Superior temporal gyrus (tissue), 1 donor: ENCODE data around the gene DPP7.

Source experiments
- DNase-seq: peaks from one replicate; pipeline ENCODE4 v3.0.0-alpha.2; 2016; ENCODE audit errors: extremely low spot score

The DPP7 gene

GRCh38 chr9:137088121-137088520, 26.4 kb downstream of the DPP7 start:
- DNase-seq, result no peak

DNA sequence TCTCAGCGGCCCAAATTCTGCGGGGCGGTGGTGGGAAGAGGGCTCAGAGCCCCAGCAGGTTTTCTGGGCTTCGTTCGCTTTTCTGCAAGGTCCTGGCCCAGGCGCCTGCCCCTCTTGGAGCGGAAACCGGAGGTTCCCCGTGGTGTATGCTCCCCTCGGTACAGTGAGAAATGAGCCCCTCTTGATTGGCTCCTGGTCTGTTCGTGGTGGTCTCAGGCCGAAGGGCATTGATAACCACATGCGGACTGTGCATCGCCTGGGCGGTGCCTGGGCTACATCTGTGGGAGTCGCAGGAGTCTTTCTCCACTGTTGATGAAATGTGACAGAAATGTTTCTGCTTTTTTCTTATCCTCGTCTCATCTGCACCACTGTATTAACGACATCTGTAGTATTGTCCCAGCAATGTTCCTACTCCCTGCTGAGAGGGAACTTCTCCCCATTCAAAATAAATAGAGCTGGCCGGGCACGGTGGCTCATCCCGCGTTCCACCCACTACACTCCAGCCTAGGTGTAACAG, 27.1 kb downstream of the DPP7 start:
- DNase-seq, result no peak

GRCh38 chr9:137086531-137087408, 27.8 kb downstream of the DPP7 start, which contains the start of gene MAN1B1:
Gene MAN1B1 (plus strand): TSS chr9:137086985. CDS start chr9:137087000, 15 bp downstream.
- DNase-seq, result peak; percentile 97

- no peak for DNase-seq
Measured at GRCh38 chr9:137085920-137086530, 28.5 kb downstream of the DPP7 start.

- DNase-seq, result no peak
Measured at GRCh38 chr9:137084526-137084925, 30.0 kb downstream of the DPP7 start.

GRCh38 chr9:137083394-137084004, 31.0 kb downstream of the DPP7 start:
- DNase-seq, result peak; percentile 42

DNA sequence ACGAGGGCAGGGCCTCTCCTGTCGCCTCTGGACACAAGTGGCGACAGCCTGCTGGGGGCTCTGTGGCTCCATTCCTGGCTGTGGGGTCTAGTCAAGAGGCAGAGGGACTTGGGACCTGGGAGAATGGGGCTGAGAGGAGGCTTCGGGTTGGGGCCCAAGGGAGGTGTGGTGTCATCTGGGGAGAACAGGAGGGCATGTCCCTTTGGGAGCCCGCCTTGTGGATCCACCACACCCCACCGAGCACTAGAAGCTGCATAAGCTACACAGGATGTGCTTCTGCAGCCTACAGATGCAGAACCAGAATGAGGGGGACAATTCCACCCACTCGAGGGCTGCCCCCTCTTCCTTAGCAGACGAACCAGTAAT, 31.6 kb downstream of the DPP7 start:
- no peak for DNase-seq

GRCh38 chr9:137082222-137082924, 32.2 kb downstream of the DPP7 start:
- no peak for DNase-seq

- DNase-seq, result no peak
Measured at GRCh38 chr9:137080260-137081122, 34.0 kb downstream of the DPP7 start.

GRCh38 chr9:137079401-137079787, 35.1 kb downstream of the DPP7 start:
- no peak for DNase-seq

- no peak for DNase-seq
Measured at GRCh38 chr9:137078701-137079400, 35.7 kb downstream of the DPP7 start.

DNA sequence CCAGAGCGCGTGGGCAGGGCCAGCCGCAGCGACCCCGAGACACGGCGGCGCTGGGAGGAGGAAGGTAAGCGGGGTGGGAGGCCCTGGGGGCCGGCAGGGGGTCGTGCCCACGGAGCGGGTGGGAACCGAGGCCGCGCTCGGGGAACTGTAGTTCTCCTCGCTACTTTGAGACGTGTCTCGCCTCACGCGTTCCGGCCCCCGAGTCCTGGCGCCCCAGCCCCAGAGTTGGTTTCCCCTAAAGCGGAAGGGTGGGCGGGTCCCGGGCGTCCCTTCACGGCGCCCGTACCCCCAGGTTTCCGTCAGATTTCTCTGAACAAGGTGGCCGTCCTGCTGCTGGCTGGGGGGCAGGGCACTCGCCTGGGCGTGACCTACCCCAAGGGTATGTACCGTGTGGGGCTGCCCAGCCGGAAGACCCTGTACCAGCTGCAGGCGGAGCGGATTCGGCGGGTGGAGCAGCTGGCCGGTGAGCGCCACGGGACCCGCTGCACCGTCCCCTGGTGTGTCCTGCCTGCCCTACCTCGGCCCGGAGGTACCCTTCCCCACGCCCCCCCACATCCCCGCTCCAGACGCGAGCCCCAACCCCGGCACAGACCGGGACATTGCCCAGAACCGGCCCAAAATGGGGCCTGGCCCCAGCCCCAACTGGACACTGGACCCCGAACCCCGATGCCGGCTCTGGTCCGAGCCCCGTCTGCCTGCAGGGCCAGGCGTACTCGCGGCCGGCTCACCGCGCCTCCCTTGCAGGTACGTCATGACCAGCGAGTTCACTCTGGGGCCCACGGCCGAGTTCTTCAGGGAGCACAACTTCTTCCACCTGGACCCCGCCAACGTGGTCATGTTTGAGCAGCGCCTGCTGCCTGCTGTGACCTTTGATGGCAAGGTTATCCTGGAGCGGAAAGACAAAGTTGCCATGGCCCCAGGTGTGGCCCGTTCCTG, 36.5 kb downstream of the DPP7 start:
- no peak for DNase-seq

GRCh38 chr9:137077010-137077747, 37.4 kb downstream of the DPP7 start, which contains the start of gene UAP1L1:
Gene UAP1L1 (plus strand): TSS chr9:137077517. CDS start chr9:137077533, 16 bp downstream.
- peak; percentile 74 for DNase-seq

- DNase-seq, result no peak
Measured at GRCh38 chr9:137076636-137077009, 37.9 kb downstream of the DPP7 start.

DNA sequence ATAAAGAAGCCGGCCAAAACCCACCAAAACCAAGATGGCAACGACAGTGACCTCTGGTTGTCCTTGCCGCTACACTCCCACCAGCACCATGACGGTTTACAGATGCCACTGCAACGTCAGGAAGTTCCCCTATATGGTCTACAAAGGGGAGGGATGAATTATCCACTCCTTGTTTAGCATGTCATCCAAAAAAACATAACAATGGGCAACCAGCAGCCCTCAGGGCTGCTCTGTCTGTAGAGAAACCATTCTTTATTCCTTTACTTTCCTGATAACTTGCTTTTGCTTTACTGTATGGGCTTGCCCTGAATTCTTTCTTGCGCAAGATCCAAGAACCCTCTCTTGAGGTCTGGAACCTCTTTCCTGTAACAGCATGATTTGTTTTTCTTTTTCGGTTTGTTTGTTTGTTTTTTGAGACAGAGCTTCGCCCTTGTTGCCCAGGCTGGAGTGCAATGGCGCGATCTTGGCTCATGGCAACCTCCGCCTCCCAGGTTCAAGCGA, 39.2 kb downstream of the DPP7 start:
- no peak for DNase-seq

DNA sequence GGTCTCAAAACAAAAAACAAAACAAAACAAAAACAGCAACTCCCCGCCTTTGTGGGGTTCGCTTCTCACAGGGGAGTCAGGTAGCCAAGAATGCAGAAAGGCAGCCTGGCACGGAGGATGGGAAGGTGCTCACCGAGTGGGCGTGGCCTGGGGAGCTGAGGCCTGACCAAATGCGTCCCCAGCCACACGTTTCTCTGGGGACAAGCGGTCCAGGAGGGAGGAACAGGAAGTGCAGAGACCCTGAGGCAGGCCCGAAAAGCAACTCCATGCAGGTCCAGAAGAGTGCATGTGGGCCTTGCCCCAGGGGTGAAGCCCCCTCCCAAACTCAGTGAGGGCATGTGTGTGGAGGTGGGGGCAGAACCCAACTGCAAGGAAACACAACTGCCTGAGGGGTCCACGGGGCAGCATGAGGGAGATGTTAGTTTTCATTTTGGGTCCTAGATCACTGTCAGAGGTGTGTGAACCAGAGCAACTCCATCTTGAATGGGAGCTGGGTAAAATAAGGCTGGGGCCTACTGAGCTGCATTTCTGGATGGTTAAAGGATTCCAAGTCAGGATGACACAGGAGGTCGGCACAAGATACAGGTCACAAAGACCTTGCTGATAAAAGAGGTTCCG, 39.8 kb downstream of the DPP7 start:
- DNase-seq, result no peak

DNA sequence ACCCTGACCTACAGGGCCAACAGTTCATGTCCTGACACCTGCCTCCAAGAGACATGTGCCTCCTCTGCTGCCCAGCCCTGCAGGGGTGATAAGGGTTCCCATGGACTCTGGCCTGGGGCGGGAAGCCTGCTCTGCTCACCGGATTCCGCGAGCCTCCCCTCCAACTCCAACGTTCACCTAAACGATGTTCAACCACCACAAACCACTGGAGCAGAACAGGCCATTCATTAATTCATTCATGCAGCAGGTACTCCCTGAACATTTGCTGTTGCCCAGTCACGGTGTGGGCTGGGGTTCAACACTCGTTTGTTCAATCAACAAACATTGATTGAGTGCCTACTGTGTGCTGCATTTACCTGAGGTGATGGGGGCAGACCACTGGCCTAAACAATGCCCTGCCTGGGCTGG, 40.5 kb downstream of the DPP7 start:
- no peak for DNase-seq

- no peak for DNase-seq
Measured at GRCh38 chr9:137071282-137071681, 43.3 kb downstream of the DPP7 start.
